Endothelial cell of umbilical vein (primary cell): ENCODE measurements around the gene FAM43A.

Experiments used
- CTCF ChIP-seq, 2 donors: IDR thresholded peaks; 1 replicate in 1 of 2; 2 replicates in 1 of 2; pipeline ENCODE4 v1.5.1; 2011; ENCODE audit warnings: low read length in 2 of 2, mild to moderate bottlenecking in 2 of 2, moderate library complexity in 2 of 2, control low read depth in 1 of 2, inconsistent platforms in 1 of 2, low read depth in 1 of 2; ENCODE audit not compliant: insufficient read depth in 1 of 2; ENCODE audit errors: extremely low read depth in 1 of 2
- POLR2A ChIP-seq: IDR thresholded peaks from 2 replicates; pipeline ENCODE4 v1.6.1; 2012; ENCODE audit warnings: low read depth, mild to moderate bottlenecking, control low read depth, low read length
- POLR2AphosphoS5 ChIP-seq: IDR thresholded peaks from 2 replicates; pipeline ENCODE4 v1.6.1; 2012; ENCODE audit warnings: low read depth, mild to moderate bottlenecking, control low read depth, low read length, moderate library complexity; ENCODE audit not compliant: insufficient read depth

- TF ChIP-seq CTCF (IDR thresholded peaks at IDR 0.05; ENCODE audit: extremely low read depth in 1 of 2, insufficient read depth in 1 of 2, low read depth in 1 of 2, low read length in 2 of 2): no peak
- TF ChIP-seq POLR2AphosphoS5: no peak
- no peak for TF ChIP-seq POLR2A
These were observed 50.7 kb downstream of the FAM43A start for GRCh38 chr3:194736277-194736895.
